Measurements from ENCODE around the gene DAZAP1. TPM values are rescaled to one million over a fixed set of nuclear protein-coding genes. Genes with fewer than 3 reads are reported as not detected.

DAZAP1 gene
- total RNA-seq, 1 experiment from 2014 or later, result 177 TPM

GRCh38 chr19:1470305-1471009 lies 63.1 kb downstream of the DAZAP1 start:
- Histone ChIP-seq H3K79me2 (ENCODE audit: low read length) (peaks cover 24% of the 10 kb centered on the region), H2AFZ (ENCODE audit: low read length) (0 out of 2 replicates have a peak overlapping the region, but pooled peaks have one; percentile 34), H3K36me3 (ENCODE audit: low read depth, low read length) (no peaks in the 10 kb centered on the region), H3F3A (ENCODE audit: low read length, unreplicated experiment) (no peaks in the 10 kb centered on the region), H3K4me3 (ENCODE audit: low read length) (peak overlapping the region; percentile 72), H4K20me1 (ENCODE audit: low read length) (no peaks in the 10 kb centered on the region), H3K27ac (ENCODE audit: low read length) (no peak overlapping the region), H3K9me3 (ENCODE audit: low read length) (no peaks in the 10 kb centered on the region), H3K9ac (ENCODE audit: low read length) (peak overlapping the region; percentile 31; the same call in 1 of the 2 replicates), H3K4me1 (ENCODE audit: insufficient read depth, low read length) (peaks cover 18% of the 10 kb centered on the region), H3K4me2 (ENCODE audit: low read length) (peak overlapping the region; percentile 90), H3K9me2 (replicated peaks; ENCODE audit: low read length) (no peaks in the 10 kb centered on the region), H3K27me3 (ENCODE audit: low read length) (no peaks in the 10 kb centered on the region)
- ChIA-PET CTCF (no interaction called here), POLR2A (ENCODE audit: unreplicated experiment) (no interaction called here)
- TF ChIP-seq CTCF (conservative IDR thresholded peaks at IDR 0.05; ENCODE audit: low read depth, low read length) (no peak), EZH2 (IDR thresholded peaks at IDR 0.05; ENCODE audit: low read length, unreplicated experiment) (no peak), EZH2phosphoT487 (IDR thresholded peaks at IDR 0.05; ENCODE audit: borderline replicate concordance, low read length) (no peak)
- DNase-seq, result peak; percentile 61
- ATAC-seq, result peak; percentile 51
- BruUV-seq (replicated peaks), result no TSS peak
- intact Hi-C loops (cut with micrococcal nuclease), result no loop called here

- no TSS peak for BruUV-seq (replicated peaks)
- intact Hi-C loops (cut with micrococcal nuclease), result no loop called here
- no peak overlapping the region for H3K27ac ChIP-seq (ENCODE audit: low read length)
- no peaks in the 10 kb centered on the region for H3F3A ChIP-seq (ENCODE audit: low read length, unreplicated experiment)
- H3K9ac ChIP-seq (ENCODE audit: low read length), result no peak overlapping the region
- no peaks in the 10 kb centered on the region for H4K20me1 ChIP-seq (ENCODE audit: low read length)
- peak overlapping the region; percentile 90 for H3K4me2 ChIP-seq (ENCODE audit: low read length)
- CTCF ChIA-PET, result interaction anchor here (0.9 kb wide), 1 partner anchor 20 kb away, joined by 4 read pairs; the partner anchor contains the start of gene REEP6
- TF ChIP-seq EZH2 (IDR thresholded peaks at IDR 0.05; ENCODE audit: low read length, unreplicated experiment), result no peak
- no peak for TF ChIP-seq CTCF (conservative IDR thresholded peaks at IDR 0.05; ENCODE audit: low read depth, low read length)
- TF ChIP-seq EZH2phosphoT487 (IDR thresholded peaks at IDR 0.05; ENCODE audit: borderline replicate concordance, low read length), result no peak
- no peaks in the 10 kb centered on the region for H3K9me3 ChIP-seq (ENCODE audit: low read length)
- no peaks in the 10 kb centered on the region for H3K27me3 ChIP-seq (ENCODE audit: low read length)
- peaks cover 24% of the 10 kb centered on the region for H3K79me2 ChIP-seq (ENCODE audit: low read length)
- H3K9me2 ChIP-seq (replicated peaks; ENCODE audit: low read length), result no peaks in the 10 kb centered on the region
- DNase-seq (peak; percentile 54), ATAC-seq (peak; percentile 38)
- peaks cover 18% of the 10 kb centered on the region for H3K4me1 ChIP-seq (ENCODE audit: insufficient read depth, low read length)
- POLR2A ChIA-PET (ENCODE audit: unreplicated experiment), result no interaction called here
- H3K4me3 ChIP-seq (ENCODE audit: low read length), result peak overlapping the region; percentile 72
- H2AFZ ChIP-seq (ENCODE audit: low read length), result no peak overlapping the region
- H3K36me3 ChIP-seq (ENCODE audit: low read depth, low read length), result no peaks in the 10 kb centered on the region
Observed at GRCh38 chr19:1471010-1471514, 63.7 kb downstream of the DAZAP1 start.
